Measurements from ENCODE around the gene SHC4. TPM values are rescaled to one million over a fixed set of nuclear protein-coding genes. Genes with fewer than 3 reads are reported as not detected.

Gene SHC4
- total RNA-seq, 1 donor from 2014 or later: 3.3 TPM

DNA sequence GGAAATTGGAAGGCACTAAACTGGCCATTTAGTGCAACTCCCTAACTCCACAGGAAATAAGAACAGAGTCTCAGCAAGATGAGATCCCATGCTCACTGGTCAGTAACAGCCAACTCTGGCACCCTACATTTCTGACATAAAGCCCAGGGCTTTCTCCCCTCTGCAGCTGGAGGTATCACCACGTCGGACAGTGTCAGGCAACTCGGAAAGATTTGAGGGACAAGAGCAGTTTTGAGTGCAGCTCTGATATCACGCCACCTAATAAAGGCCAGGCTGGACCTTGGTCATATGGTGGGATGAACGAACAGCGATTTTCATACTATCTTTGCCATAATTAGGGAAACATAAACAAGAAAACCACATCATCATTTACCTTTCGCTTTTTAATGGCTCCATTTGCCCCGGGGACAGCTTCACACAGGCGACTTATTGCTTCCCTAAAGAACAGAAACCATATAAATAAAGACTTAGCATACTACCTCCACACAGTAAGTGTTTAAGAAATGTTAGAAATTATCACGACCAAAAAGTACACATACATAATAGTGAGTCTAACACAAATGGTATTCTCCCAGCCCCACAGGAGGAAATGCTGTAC is 73.2 kb downstream of the SHC4 start:
- intact Hi-C loops (cut with DNase I): no loop called here
- DNase-seq (ENCODE audit: low spot score): no peak

DNA sequence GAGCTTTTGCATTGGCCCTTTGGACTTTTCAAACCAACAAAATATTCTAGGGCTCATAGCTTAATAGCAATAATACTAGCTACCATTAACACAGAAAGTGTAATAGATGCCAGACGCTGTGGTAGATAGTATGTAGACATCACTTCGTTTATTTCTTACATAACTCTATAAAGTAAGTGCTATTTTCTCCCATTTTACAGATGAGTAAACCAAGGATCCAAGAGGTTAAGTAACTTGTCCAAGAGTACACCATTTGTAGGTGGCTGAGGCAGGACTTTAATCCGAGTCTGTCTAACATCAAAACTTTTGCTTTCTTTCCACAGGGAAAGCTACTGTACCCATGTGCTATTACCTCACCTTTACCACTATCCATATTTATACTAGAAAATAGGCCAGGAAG is 73.8 kb downstream of the SHC4 start:
- intact Hi-C loops (cut with DNase I): no loop called here
- DNase-seq (ENCODE audit: low spot score): no peak

DNA sequence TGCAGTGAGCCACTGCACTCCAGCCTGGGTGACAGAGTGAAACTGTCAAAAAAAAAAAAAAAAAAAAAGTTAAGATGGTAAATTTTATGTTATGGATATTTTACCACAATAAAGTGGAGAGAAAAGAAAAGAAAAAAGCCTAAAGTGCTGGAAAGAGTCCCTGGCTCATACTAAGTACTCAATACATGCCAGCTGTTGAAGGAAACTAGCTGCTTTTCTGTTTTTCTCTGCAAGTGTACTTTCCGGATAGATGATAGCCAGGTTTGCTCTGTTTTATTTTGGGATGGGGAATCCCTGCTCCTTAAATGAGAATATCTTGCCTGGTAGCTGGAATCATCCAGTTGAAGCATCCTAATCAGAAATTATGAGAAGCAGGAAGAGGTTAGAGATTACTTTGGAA is 74.9 kb downstream of the SHC4 start:
- intact Hi-C loops (cut with DNase I): no loop called here
- no peak for DNase-seq (ENCODE audit: low spot score)

DNA sequence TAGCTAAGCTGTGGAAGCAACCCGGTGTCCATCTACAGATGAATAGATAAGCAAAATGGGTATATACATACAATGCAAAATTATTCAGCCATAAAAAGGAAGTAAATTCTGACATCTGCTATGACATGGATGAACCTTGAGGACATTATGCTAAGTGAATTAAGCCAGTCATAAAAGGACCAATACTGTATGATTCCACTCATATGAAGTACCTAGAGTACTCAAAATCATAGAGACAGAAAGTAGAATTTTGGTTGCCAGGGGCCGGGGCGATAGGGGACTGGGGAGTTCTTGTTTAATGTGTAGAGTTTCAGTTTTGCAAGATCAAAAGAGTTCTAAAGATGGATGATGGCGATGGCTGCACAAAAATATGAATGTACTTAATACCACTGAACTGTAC is 75.5 kb downstream of the SHC4 start:
- intact Hi-C loops (cut with DNase I): no loop called here
- no peak for DNase-seq (ENCODE audit: low spot score)

DNA sequence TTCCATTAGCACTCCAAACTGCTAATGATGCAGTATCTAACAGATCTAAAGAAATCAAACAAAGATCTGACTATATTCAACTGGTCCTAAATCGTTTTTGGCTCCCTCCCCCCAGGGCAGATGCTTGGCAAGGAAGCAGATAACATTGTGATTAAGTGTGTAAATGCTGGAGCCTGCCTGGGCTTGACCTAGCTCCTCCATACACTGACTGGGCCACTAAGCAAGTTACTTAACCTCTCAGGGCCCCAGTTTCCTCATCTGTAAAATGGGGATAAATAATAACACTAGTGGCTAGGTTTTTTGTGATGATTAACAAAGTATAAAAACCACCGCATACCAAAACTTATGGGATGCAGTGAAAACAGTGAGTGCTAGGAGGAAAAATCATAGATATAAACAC is 76.6 kb downstream of the SHC4 start:
- intact Hi-C loops (cut with DNase I): no loop called here
- DNase-seq (ENCODE audit: low spot score): no peak

DNA sequence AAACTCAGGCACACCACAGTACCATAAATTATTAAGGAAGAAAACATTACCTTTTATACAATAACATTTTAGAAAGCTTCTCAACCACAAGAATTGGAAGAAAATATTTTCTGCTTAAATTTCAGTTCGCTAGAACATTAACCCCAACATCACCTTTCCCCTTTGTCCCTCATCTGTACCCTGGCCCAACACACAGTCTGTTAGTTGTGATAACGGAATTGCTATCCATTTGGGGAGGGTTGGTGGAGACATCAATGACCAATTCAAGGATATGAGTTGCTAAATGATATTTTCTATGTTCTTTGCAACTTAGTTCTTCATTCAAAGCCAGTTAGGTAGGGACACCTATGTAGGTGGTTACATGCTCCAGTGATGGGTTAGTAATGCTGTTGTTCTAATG is 80.0 kb downstream of the SHC4 start:
- intact Hi-C loops (cut with DNase I): no loop called here
- no peak for DNase-seq (ENCODE audit: low spot score)

DNA sequence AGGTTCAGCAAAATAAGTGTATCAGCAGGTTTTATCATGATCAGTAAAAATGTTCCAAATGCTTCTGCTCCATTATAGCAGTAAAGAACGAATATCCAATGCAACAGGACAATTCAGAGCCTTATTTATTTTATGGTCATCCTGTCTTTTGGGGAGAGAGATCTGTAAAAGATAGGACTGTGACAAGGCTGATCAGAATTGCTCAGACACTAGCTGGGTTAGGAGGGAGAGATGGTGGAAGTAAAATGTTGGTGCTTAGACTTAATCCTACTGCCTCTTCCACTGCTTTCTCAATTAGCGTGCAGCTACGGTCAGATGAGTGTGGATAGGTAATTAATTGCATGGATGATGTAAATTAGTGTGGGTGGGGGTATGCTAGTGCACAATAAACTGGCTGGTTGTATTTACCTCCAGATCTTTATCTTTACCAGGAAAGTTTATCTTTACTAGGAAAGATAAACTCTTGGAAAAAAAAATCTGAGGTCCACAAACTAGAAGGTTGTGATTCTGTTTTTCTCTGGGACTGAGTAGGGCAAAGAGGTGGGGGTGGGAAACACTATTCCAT is 83.6 kb downstream of the SHC4 start:
- no peak for DNase-seq (ENCODE audit: low spot score)
- intact Hi-C loops (cut with DNase I): no loop called here

DNA sequence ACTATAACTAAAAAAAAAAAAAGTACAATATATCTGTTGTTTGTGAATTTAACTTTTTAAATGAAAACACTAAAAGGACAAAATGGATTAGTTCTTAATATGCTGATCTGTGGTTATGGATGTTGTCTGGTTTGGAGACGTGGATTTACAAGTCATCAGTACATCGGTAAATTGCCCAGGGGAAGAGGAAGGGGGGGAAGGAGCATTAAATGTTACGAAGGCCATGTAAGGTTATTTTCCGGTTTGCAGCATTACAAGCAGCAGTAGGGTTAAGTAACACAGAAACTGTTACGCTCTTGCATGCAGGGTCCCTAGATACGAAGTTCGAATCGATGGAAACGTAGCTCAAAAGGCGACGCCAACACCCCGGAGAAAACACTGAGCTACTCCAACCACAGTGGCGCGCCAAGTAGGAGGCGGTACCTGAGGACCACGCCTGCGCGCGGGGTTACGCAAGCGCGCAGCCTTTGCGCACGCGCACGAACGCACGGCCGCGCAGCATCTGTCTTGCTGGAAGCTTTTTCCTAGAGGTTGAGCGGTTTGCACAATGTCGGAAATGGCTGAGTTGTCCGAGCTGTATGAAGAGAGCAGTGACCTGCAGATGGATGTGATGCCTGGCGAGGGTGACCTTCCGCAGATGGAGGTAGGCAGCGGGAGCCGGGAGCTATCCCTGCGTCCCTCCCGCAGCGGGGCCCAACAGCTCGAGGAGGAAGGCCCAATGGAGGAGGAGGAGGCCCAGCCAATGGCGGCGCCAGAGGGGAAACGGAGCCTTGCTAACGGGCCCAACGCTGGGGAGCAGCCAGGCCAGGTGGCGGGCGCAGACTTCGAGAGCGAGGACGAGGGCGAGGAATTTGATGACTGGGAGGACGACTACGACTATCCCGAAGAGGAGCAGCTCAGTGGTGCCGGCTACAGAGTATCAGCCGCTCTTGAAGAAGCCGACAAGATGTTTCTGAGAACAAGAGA is 85.8 kb downstream of the SHC4 start, which contains the start of gene EID1:
Gene EID1 (plus strand): TSS at position 505 of the 966 bp plus-strand sequence. CDS start 43 bp downstream, at position 548.
- intact Hi-C loops (cut with DNase I): loop anchor here (1.0 to 5.0 kb wide), 3 partner anchors 97 to 277 kb away; partner anchors contain the start of genes COPS2 and SECISBP2L

DNA sequence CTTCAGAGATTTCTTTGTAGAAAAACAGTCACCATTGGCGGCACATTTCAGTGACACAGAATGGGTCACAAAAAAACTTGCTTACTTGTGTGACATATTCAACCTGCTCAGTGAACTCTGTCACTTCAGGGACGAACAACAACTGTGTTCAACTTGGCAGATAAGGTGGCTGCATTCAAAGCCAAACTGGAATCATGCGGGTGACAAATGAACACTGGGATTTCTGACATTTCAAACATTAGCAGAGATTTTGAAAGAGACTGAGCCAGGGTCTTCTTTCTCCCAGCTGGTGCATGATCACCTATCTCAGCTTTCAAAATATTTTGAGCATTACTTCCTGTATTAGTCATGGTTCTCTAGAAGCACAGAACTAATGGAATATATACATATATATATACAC is 87.7 kb downstream of the SHC4 start:
- intact Hi-C loops (cut with DNase I): loop anchor here (2.0 to 5.0 kb wide), 2 partner anchors 99 to 171 kb away; partner anchors contain the start of gene SECISBP2L
- no peak for DNase-seq (ENCODE audit: low spot score)

More for the DNA sequence above, 85.8 kb downstream of the SHC4 start, which contains the start of gene EID1:
- peak; percentile 97 for DNase-seq (ENCODE audit: low spot score)

DNA sequence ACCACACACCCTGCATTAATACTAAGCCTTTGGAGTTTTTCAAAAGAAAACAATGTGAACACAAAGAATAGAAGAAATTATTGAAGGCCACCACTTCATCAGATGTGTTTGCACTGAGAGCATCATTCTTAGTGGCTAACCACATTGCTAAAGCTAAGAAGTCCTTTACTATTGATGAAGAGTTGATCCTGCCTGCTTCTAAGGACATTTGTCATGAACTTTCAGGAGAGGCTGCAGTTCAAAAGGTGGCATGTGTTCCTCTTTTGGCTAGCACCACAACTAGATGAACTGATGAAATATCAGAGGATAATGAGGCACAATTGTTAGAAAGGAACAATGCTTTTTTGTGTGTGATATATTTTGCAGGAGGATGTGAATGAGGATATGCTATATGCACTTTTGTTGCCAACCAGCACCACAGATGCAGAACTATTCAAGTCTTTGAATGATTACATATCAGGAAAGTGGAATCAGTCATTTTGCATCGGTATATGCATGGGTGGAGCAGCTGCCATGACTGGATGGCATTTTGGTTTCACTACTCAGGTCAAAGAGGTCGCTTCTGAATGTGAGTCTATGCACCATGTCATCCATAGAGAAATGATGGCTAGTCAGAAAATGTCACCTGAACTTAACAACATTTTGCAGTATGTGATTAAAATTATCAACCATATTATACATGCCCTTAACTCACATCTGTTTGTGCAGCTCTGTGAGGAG is 88.3 kb downstream of the SHC4 start:
- no peak for DNase-seq (ENCODE audit: low spot score)
- intact Hi-C loops (cut with DNase I): loop anchor here (5.0 kb wide), 1 partner anchor 172 kb away; the partner anchor contains the start of gene SECISBP2L

DNA sequence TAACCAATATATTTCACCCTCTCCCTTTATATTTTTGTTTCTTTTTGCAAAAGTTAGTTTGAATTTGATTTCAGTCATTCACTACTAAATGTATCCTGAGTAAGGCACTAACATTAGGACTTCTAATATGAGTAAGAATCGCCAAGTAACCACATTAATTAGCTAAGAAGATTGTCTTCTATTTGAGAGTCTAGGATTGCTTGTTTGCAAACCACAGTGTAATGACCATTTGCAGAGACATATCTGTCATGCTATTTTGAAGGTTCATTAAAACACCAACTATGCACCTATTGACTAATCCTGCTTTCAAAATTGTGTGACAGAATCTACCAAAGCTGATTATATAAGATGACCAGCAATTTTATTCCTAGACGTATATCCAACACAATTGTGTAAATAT is 91.1 kb downstream of the SHC4 start:
- no peak for DNase-seq (ENCODE audit: low spot score)
- intact Hi-C loops (cut with DNase I): no loop called here

DNA sequence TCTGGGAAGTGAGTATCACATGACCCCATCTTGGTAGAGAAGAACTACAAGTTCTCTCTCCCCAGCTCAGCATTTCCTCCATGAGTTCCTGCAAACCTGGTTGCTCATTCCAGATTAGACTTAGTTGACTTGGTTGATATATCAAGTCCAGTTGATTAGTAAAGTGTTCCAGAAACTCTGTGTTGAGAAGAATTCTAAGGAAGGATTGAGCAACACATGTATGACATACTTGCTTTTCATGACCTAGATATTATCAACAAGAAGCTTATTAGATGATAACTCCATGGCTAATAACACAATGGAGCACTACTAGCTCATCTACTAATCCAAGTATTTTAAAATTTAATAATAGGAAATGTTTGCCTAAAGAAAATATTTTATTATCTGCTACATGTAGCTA is 92.2 kb downstream of the SHC4 start:
- intact Hi-C loops (cut with DNase I): no loop called here

DNA sequence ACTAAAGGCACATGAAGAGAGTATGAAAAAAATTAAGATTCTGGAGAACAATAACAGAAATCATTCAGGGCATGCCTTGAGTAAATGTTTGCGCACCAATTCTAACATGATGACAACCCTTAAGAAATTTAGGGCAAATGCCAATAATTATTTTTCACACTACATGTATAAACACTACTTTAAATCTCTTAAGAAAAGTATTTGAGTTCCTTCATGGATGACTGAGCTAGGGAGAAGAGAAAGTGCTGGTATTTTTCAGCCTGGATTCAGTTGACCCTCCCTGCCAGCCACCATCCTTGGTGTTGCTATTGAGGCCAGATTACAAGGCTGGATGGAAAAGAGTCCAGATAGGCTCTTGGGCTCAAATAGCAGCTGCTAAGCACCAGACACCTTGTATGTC is 93.8 kb downstream of the SHC4 start:
- no peak for DNase-seq (ENCODE audit: low spot score)
- intact Hi-C loops (cut with DNase I): loop anchor here (5.0 kb wide), 1 partner anchor 272 kb away; no protein-coding TSS in a partner anchor

More for the DNA sequence above, 92.2 kb downstream of the SHC4 start:
- DNase-seq (ENCODE audit: low spot score): no peak

DNA sequence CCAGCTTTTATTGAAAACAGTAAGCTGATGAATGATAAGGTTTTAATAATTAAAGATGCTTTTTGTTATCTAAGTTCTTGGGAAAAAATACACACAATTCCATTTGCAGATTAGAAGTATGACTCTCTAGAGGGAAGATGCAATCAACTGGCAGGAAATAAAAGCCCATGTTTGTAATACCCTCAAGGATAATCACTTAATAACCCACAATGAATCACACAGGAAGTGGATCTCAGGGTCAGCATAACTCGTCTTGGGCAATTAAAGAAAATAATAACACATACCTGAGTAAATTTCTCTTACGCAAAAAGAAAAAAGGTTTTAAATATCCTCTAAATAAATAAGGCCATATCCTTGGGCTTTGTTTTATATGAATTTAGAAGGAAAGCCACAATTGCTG is 95.2 kb downstream of the SHC4 start:
- intact Hi-C loops (cut with DNase I): loop anchor here (5.0 kb wide), 1 partner anchor 274 kb away; no protein-coding TSS in a partner anchor
- no peak for DNase-seq (ENCODE audit: low spot score)

DNA sequence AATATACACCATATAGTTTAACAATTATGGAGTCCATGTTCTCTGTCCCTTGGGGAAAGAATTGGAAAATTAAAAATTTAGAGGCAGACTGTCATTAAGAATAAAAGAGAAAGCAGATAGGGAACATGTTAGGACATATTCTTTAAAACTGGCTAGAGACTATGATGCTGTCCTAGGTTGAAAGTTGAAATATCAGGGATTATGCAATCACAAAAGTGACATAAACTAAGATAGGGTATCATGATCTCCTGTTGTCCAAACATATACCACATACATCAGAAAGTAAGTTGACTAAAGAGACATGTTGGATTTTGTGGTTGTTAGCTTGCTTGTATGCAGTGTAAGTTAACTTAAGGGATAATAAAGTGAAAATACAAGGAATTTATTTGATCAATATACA is 95.7 kb downstream of the SHC4 start:
- no peak for DNase-seq (ENCODE audit: low spot score)
- intact Hi-C loops (cut with DNase I): loop anchor here (5.0 kb wide), 1 partner anchor 274 kb away; no protein-coding TSS in a partner anchor

DNA sequence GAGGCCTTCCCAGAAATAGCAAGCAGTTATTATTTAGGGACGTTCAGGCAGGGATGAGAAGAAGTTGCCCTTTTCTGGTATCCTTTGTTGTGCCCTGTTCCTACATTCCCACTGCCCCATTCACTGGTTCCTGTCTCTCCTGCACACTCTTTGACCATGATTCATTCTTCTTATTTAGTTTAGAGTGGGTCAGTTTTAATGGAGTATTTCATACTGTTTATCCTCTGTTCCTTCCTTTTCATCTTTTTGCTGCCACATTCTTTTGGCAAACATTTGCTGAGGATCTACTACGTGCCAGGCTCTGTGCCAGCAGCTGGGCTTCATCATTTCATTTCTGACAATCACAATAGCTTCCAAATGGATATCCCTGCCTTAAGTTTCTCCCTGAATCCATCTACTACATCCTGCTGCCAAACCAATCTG is 97.6 kb downstream of the SHC4 start:
- DNase-seq (ENCODE audit: low spot score): no peak
- intact Hi-C loops (cut with DNase I): loop anchor here (5.0 kb wide), 1 partner anchor 276 kb away; no protein-coding TSS in a partner anchor

DNA sequence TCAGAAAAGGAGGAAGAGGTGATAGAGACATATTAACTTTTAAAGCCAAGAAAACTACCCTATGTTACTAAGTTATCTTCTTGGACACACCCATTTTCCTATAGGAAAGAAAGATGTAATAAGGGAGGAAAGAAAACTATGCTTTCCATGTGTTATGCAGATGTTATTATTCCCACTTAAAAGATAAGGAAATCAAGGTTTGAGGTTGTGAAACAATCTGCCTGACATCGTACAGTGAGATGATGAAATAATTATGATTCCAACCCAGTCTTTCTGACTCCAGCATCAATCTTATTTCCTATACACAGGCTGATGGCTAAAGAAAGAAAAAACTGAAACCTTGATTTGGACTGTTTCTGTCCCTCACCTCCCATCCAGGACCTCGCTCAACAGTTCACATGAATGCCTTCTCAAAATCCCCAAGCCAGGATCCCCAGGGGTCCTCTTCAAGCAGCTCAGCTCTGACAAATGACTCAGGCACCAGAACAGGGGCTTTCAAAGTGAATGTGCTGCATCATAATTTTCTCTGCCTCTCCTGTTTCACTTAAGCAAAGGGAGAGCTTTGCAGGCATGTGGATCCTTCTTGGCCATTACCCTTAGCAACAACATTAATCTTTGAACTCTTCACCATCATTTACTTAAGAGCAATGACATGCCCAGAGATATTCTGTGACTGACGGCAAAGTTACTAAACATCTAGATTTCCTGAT is 98.2 kb downstream of the SHC4 start:
- intact Hi-C loops (cut with DNase I): loop anchor here (5.0 kb wide), 1 partner anchor 277 kb away; no protein-coding TSS in a partner anchor
- no peak for DNase-seq (ENCODE audit: low spot score)

DNA sequence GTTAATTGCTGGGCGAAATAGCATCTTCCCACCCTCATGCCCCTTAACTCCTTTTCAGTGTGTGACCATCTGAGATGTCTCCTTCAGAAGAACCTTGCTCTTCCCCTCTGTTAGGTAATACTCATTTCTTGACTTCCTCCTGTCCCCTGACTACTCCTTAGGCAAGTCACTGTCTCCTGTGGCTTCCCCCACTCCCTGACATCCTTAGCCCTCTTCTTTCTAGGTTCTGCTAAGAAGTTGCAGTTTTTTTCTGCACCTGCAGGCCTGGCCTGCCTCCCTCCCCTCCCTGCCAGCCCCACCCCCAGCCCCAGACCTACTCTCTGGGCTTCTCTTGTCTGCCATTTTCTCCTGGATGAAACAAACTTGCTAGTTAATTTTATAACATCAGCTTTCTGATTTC is 101.0 kb downstream of the SHC4 start:
- intact Hi-C loops (cut with DNase I): loop anchor here (5.0 kb wide), 2 partner anchors 560 to 1285 kb away; partner anchors contain the start of gene FGF7
- DNase-seq (ENCODE audit: low spot score): no peak
